Mesendoderm (in vitro differentiated cells): Measurements from ENCODE around the gene CROCC.
"Not testable (repeated sequence)": the region's sequence is repeated elsewhere in the genome, so short reads cannot be mapped to it uniquely, and the experiment has no call there.

ENCODE experiments used
- DNase-seq: peaks from one replicate; pipeline ENCODE4 v3.0.0; 2013
- H2AK5ac ChIP-seq: 2 replicates; pipeline ENCODE4 v1.6.1; 2013; ENCODE audit warnings: low read length, inconsistent platforms
- H2BK120ac ChIP-seq: 2 replicates; pipeline ENCODE4 v1.6.1; 2013; ENCODE audit warnings: low read depth, mild to moderate bottlenecking, low read length, moderate library complexity, mixed read lengths
- H2BK15ac ChIP-seq: replicated peaks from 2 replicates; pipeline ENCODE4 v1.6.1; 2013; ENCODE audit warnings: low read depth, mild to moderate bottlenecking, moderate library complexity
- H2BK5ac ChIP-seq: 2 replicates; pipeline ENCODE4 v1.6.1; 2013; ENCODE audit warnings: low read length, inconsistent platforms
- H3K18ac ChIP-seq: 2 replicates; pipeline ENCODE4 v1.6.1; 2013; ENCODE audit warnings: mild to moderate bottlenecking, low read length, mixed read lengths
- H3K23ac ChIP-seq: one replicate; pipeline ENCODE4 v1.6.1; 2013; ENCODE audit warnings: low read length
- H3K27ac ChIP-seq: 2 replicates; pipeline ENCODE4 v1.5.1; 2013; ENCODE audit warnings: low read depth, mild to moderate bottlenecking, inconsistent platforms, low read length, moderate library complexity
- H3K27me3 ChIP-seq: 2 replicates; pipeline ENCODE4 v1.6.1; 2013; ENCODE audit warnings: low read length, control low read depth, mild to moderate bottlenecking, inconsistent platforms; ENCODE audit not compliant: insufficient read depth, poor library complexity
- H3K36me3 ChIP-seq: 2 replicates; pipeline ENCODE4 v1.6.1; 2013; ENCODE audit warnings: low read length, inconsistent platforms; ENCODE audit not compliant: control insufficient read depth, insufficient read depth
- H3K4ac ChIP-seq: one replicate; pipeline ENCODE4 v1.6.1; 2013; ENCODE audit warnings: low read depth, mild to moderate bottlenecking, low read length, moderate library complexity
- H3K4me1 ChIP-seq: 2 replicates; pipeline ENCODE4 v1.6.1; 2013; ENCODE audit warnings: low read depth, low read length, inconsistent platforms; ENCODE audit not compliant: control insufficient read depth
- H3K4me2 ChIP-seq: 2 replicates; pipeline ENCODE4 v1.6.1; 2013; ENCODE audit warnings: low read length
- H3K4me3 ChIP-seq: 2 replicates; pipeline ENCODE4 v1.5.1; 2013; ENCODE audit warnings: mild to moderate bottlenecking, low read length
- H3K56ac ChIP-seq: one replicate; pipeline ENCODE4 v1.6.1; 2013; ENCODE audit warnings: low read length
- H3K79me1 ChIP-seq: 2 replicates; pipeline ENCODE4 v1.6.1; 2013; ENCODE audit warnings: low read length, inconsistent platforms
- H3K79me2 ChIP-seq: 2 replicates; pipeline ENCODE4 v1.6.1; 2013; ENCODE audit warnings: mild to moderate bottlenecking, low read length; ENCODE audit not compliant: control insufficient read depth, insufficient read depth
- H3K9ac ChIP-seq: 2 replicates; pipeline ENCODE4 v1.6.1; 2013; ENCODE audit warnings: low read length, inconsistent platforms
- H4K5ac ChIP-seq: one replicate; pipeline ENCODE4 v1.6.1; 2013; ENCODE audit warnings: low read length
- H4K8ac ChIP-seq: one replicate; pipeline ENCODE4 v1.6.1; 2013; ENCODE audit warnings: low read depth, mild to moderate bottlenecking, control low read depth, low read length, moderate library complexity
- WGBS: extraction: QIAGEN DNeasy Blood & Tissue Kit; methylation state at CpG from one replicate; pipeline ENCODE4 v1.1.7; 2013; ENCODE audit warnings: low lambda C conversion rate, missing lambda C conversion rate; ENCODE audit not compliant: insufficient coverage; ENCODE audit errors: extremely low coverage; 5-methylcytosine and 5-hydroxymethylcytosine counted together

CROCC gene

DNA sequence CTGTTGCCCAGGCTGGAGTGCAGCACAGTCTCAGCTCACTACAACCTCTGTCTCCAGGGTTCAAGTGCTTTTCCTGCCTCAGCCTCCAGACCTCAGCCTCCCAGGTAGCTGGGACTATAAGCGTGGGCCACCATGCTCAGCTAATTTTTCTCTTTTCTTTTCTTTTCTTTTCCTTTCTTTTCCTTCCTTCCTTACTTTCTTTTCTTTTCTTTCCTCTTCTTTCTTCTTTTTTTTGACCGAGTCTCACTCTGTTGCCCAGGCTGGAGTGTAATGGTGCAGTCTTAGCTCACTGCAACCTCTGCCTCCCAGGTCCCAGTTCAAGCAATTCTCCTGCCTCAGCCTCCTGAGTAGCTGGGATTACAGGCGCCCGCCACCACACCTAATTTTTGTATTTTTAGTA is 42.4 kb downstream of the CROCC start:
- H3K18ac ChIP-seq, H2BK5ac ChIP-seq, H3K4me2 ChIP-seq, H3K27ac ChIP-seq, H4K5ac ChIP-seq, H3K79me1 ChIP-seq, H3K56ac ChIP-seq, H3K79me2 ChIP-seq, H3K9ac ChIP-seq, H3K4ac ChIP-seq, DNase-seq, H3K4me3 ChIP-seq, H2BK120ac ChIP-seq, H3K4me1 ChIP-seq, H3K36me3 ChIP-seq, H3K23ac ChIP-seq, H2BK15ac ChIP-seq, H2AK5ac ChIP-seq, H3K27me3 ChIP-seq, H4K8ac ChIP-seq: not testable (repeated sequence)
- WGBS, result no CpG with 5 or more reads among the region's 4 CpGs

DNA sequence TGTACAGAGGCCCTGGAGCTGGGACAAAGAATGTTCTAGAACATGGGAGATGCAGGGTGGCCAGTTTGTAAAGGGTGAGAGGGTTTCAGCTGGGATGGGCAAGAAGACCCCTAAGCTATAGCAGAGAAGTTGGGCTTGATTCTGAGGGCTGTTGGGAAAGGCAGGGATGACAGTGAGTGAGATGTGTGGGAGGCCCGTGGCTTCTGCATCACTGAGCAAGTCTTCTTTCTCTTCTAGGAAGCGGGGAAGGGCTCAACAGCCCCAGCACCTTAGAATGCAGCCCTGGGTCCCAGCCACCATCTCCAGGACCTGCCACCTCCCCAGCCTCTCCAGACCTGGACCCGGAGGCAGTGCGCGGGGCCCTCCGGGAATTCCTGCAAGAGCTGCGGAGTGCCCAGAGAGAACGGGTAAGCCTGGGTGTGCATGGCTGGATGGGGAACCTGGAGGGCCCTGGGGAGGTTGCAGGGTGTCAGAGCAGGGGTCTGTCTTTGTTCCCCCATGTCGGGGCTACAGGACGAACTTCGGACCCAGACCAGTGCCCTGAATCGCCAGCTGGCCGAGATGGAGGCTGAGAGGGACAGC is 43.8 kb downstream of the CROCC start:
- Histone ChIP-seq H3K9ac (no peak overlapping the region), H2BK5ac (no peak overlapping the region), H4K5ac (no peak overlapping the region), H3K27me3 (no peaks in the 10 kb centered on the region), H2AK5ac (no peak overlapping the region), H3K79me1 (no peaks in the 10 kb centered on the region), H3K4me2 (no peak overlapping the region), H3K4me3 (no peak overlapping the region), H3K18ac (no peak overlapping the region), H3K4ac (no peak overlapping the region), H3K23ac (no peak overlapping the region), H3K36me3 (peaks cover 3% of the 10 kb centered on the region), H3K27ac (no peak overlapping the region), H4K8ac (no peak overlapping the region), H2BK15ac (no peak overlapping the region), H3K79me2 (no peaks in the 10 kb centered on the region), H3K4me1 (no peaks in the 10 kb centered on the region), H3K56ac (no peak overlapping the region), H2BK120ac (no peak overlapping the region)
- WGBS, result no CpG with 5 or more reads among the region's 13 CpGs
- no peak for DNase-seq

DNA sequence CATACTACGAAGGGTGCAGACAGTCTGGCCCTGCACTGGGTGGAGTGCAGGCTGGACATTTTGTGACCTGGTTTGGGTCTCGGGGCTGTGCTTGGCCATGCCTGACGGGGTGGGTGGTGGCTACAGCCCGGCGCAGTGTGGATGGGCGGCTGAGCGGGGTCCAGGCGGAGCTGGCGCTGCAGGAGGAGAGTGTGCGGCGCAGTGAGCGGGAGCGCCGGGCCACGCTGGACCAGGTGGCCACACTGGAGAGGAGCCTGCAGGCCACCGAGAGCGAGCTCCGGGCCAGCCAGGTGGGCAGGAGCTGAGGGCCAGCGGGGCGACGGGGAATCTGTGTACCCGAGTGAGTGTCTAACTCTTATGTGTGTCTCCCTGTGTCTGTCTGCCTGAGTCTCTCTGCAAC is 44.6 kb downstream of the CROCC start:
- Histone ChIP-seq H3K27me3 (no peaks in the 10 kb centered on the region), H4K8ac (no peak overlapping the region), H3K4me2 (no peak overlapping the region)

DNA sequence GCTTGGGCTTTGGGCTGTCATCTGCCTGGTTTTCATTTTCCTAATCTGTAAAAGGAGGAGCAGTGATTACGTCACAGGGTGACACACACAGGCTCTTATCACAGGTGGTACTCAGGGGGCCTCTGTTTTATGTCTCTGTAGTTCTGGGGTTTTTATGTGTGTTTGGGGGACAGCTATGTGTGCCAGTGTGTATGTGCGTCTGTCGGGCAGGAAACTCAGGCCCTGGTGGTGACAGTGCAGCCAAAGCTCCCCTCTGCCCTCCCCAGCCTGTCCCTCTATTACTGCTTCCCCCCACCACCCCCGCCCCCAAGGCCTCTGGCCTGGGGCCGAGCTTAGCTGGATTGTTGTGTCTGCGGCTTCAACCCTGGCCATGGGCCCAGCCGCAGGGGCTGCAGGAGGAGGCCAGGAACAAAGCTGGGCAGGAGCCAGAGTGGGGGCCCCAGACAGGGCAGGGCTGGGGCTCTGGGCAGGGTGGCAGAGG is 45.4 kb downstream of the CROCC start:
- H2AK5ac ChIP-seq, result no peak overlapping the region
- no peaks in the 10 kb centered on the region for H3K79me2 ChIP-seq
- peaks cover 3% of the 10 kb centered on the region for H3K36me3 ChIP-seq
- no peak overlapping the region for H3K4me2 ChIP-seq
- WGBS, result no CpG with 5 or more reads among the region's 7 CpGs
- H3K4me1 ChIP-seq, result no peaks in the 10 kb centered on the region
- no peak overlapping the region for H2BK5ac ChIP-seq
- H3K27me3 ChIP-seq, result no peaks in the 10 kb centered on the region
- no peak overlapping the region for H3K4me3 ChIP-seq
- no peak overlapping the region for H3K9ac ChIP-seq
- H3K56ac ChIP-seq, result no peak overlapping the region
- no peak overlapping the region for H2BK120ac ChIP-seq
- H4K8ac ChIP-seq, result no peak overlapping the region
- DNase-seq, result no peak
- H4K5ac ChIP-seq, result no peak overlapping the region
- H2BK15ac ChIP-seq, result no peak overlapping the region
- no peak overlapping the region for H3K4ac ChIP-seq
- H3K23ac ChIP-seq, result no peak overlapping the region
- no peak overlapping the region for H3K27ac ChIP-seq
- no peak overlapping the region for H3K18ac ChIP-seq
- no peaks in the 10 kb centered on the region for H3K79me1 ChIP-seq

More for the DNA sequence above, 44.6 kb downstream of the CROCC start:
- Histone ChIP-seq H3K23ac (no peak overlapping the region), H4K5ac (no peak overlapping the region), H3K4me3 (no peak overlapping the region), H2BK15ac (no peak overlapping the region), H2AK5ac (no peak overlapping the region), H3K79me1 (no peaks in the 10 kb centered on the region), H3K4me1 (no peaks in the 10 kb centered on the region), H3K56ac (no peak overlapping the region), H3K18ac (no peak overlapping the region), H3K4ac (no peak overlapping the region), H3K27ac (no peak overlapping the region), H3K79me2 (no peaks in the 10 kb centered on the region), H3K36me3 (peaks cover 3% of the 10 kb centered on the region), H3K9ac (no peak overlapping the region), H2BK5ac (no peak overlapping the region), H2BK120ac (no peak overlapping the region)
- no CpG with 5 or more reads among the region's 22 CpGs for WGBS
- DNase-seq, result no peak

DNA sequence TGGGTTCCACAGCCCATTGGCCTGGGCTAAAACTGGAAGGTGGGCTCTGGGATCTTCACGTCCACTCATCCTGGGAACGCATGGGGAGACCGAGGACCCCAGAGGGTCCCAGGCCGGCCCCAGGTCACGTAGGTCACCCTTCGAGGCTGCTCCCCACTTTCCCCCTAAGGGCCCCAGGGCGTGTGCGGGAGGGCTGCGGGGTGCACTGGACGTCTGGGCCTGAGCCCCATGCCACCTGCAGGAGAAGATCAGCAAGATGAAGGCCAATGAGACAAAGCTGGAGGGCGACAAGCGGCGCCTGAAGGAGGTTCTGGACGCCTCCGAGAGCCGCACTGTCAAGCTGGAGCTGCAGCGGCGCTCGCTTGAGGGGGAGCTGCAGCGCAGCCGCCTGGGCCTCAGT is 46.2 kb downstream of the CROCC start:
- H3K36me3 ChIP-seq, result peaks cover 3% of the 10 kb centered on the region
- H3K23ac ChIP-seq, result no peak overlapping the region
- no CpG with 5 or more reads among the region's 21 CpGs for WGBS
- no peak overlapping the region for H3K4me3 ChIP-seq
- no peaks in the 10 kb centered on the region for H3K27me3 ChIP-seq
- H3K4me1 ChIP-seq, result no peaks in the 10 kb centered on the region
- H3K79me2 ChIP-seq, result no peaks in the 10 kb centered on the region
- H2AK5ac ChIP-seq, result no peak overlapping the region
- H4K8ac ChIP-seq, result no peak overlapping the region
- H4K5ac ChIP-seq, result no peak overlapping the region
- H2BK120ac ChIP-seq, result no peak overlapping the region
- no peaks in the 10 kb centered on the region for H3K79me1 ChIP-seq
- H3K4ac ChIP-seq, result no peak overlapping the region
- no peak overlapping the region for H3K56ac ChIP-seq
- no peak overlapping the region for H2BK5ac ChIP-seq
- no peak overlapping the region for H3K4me2 ChIP-seq
- H2BK15ac ChIP-seq, result no peak overlapping the region
- H3K27ac ChIP-seq, result no peak overlapping the region
- H3K18ac ChIP-seq, result no peak overlapping the region
- no peak for DNase-seq
- H3K9ac ChIP-seq, result no peak overlapping the region

DNA sequence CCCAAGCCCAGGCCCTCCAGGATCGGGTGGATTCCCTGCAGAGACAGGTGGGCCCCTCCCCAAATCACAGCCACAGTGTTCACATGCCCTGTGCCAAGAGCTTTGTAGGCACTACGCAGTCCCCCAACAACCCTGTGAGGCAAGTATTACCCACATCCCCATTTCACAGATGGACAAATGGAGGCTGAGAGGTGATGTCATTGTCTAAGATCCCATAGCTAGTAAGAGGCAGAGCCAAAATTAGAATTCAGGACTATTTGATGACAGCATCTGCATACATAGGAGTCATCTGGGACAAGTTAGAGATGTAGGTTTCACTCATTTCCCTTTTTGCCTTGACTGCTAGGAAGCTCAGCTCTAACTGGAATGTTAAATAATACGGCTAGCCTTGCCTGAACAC is 46.6 kb downstream of the CROCC start:
- no peaks in the 10 kb centered on the region for H3K79me2 ChIP-seq
- no peak overlapping the region for H3K4ac ChIP-seq
- H3K27me3 ChIP-seq, result no peaks in the 10 kb centered on the region
- no peak overlapping the region for H4K5ac ChIP-seq
- no peak overlapping the region for H2BK120ac ChIP-seq
- no peak overlapping the region for H3K18ac ChIP-seq
- H2BK5ac ChIP-seq, result no peak overlapping the region
- H2AK5ac ChIP-seq, result no peak overlapping the region
- no peak overlapping the region for H4K8ac ChIP-seq
- no peak overlapping the region for H3K23ac ChIP-seq
- no peak overlapping the region for H3K9ac ChIP-seq
- no peak overlapping the region for H3K4me3 ChIP-seq
- no peaks in the 10 kb centered on the region for H3K4me1 ChIP-seq
- H3K79me1 ChIP-seq, result no peaks in the 10 kb centered on the region
- no peak overlapping the region for H3K56ac ChIP-seq
- DNase-seq, result no peak
- no peak overlapping the region for H3K4me2 ChIP-seq
- H2BK15ac ChIP-seq, result no peak overlapping the region
- no peak overlapping the region for H3K27ac ChIP-seq
- no CpG with 5 or more reads among the region's 3 CpGs for WGBS
- peaks cover 3% of the 10 kb centered on the region for H3K36me3 ChIP-seq
